OCI-LY7 (cell line): Measurements from ENCODE around the gene RCCD1. TPM values are rescaled to one million over a fixed set of nuclear protein-coding genes. Genes with fewer than 3 reads are reported as not detected.
"Not testable (repeated sequence)": the region's sequence is repeated elsewhere in the genome, so short reads cannot be mapped to it uniquely, and the experiment has no call there.

ENCODE experiments used
- BruUV-seq: library from RNA; stranded (reverse); fragments of 400-500 nt; replicated peaks from 2 replicates; lab custom pipeline; 2021; lab: Mats Ljungman, UMichigan
- CTCF ChIA-PET: fragments of 300-600 bp; sonication (Branson Sonifier 250); formaldehyde crosslinking; loops from one replicate; lab custom pipeline; 2022; ENCODE audit warnings: antibody characterized with exemption; ENCODE audit not compliant: unreplicated experiment; lab: Charles Lee
- POLR2A ChIA-PET: fragments of 300-600 bp; sonication (Branson Sonifier 250); formaldehyde crosslinking; loops from one replicate; lab custom pipeline; 2022; ENCODE audit warnings: antibody characterized with exemption; lab: Charles Lee
- DNase-seq: peaks from one replicate; pipeline ENCODE4 v3.0.0-alpha.2; 2015; ENCODE audit warnings: low spot score
- H2AFZ ChIP-seq: fragments of 200-600 bp; sonication (generic), shearing (Covaris generic); 2 replicates; pipeline ENCODE4 v1.6.1; 2014; ENCODE audit warnings: mild to moderate bottlenecking, antibody characterized with exemption, low read length, moderate library complexity
- H3K27ac ChIP-seq: fragments of 200-600 bp; sonication (generic); 2 replicates; pipeline ENCODE4 v1.5.1; 2014; ENCODE audit warnings: mixed run types, low read depth, mild to moderate bottlenecking, moderate library complexity, low read length, inconsistent platforms; ENCODE audit not compliant: poor library complexity, severe bottlenecking
- H3K36me3 ChIP-seq: fragments of 200-600 bp; sonication (generic); 2 replicates; pipeline ENCODE4 v1.6.1; 2014; ENCODE audit warnings: mild to moderate bottlenecking, antibody characterized with exemption, low read length, moderate library complexity, mixed read lengths; ENCODE audit not compliant: insufficient read depth
- H3K4me1 ChIP-seq: fragments of 200-600 bp; sonication (generic); 2 replicates; pipeline ENCODE4 v1.5.1; 2014; ENCODE audit warnings: mild to moderate bottlenecking, low read length; ENCODE audit not compliant: insufficient read depth, poor library complexity, severe bottlenecking
- H3K4me2 ChIP-seq: fragments of 200-600 bp; sonication (generic); 2 replicates; pipeline ENCODE4 v1.6.1; 2014; ENCODE audit warnings: mild to moderate bottlenecking, low read length
- H3K4me3 ChIP-seq: fragments of 200-600 bp; sonication (generic); 2 replicates; pipeline ENCODE4 v1.5.1; 2014; ENCODE audit warnings: mild to moderate bottlenecking, low read depth, low read length; ENCODE audit not compliant: poor library complexity, severe bottlenecking
- H3K79me2 ChIP-seq: fragments of 200-600 bp; sonication (generic); 2 replicates; pipeline ENCODE4 v1.6.1; 2016; ENCODE audit warnings: low read depth, mild to moderate bottlenecking, low read length, moderate library complexity, mixed read lengths; ENCODE audit not compliant: insufficient read depth
- H3K9me2 ChIP-seq: fragments of 200-600 bp; sonication (generic); 2 replicates; pipeline ENCODE4 v1.6.1; 2016; ENCODE audit warnings: mild to moderate bottlenecking, low read length, mixed read lengths; ENCODE audit not compliant: insufficient read depth
- H3K9me3 ChIP-seq: fragments of 200-600 bp; sonication (generic); 2 replicates; pipeline ENCODE4 v1.6.1; 2014; ENCODE audit warnings: mild to moderate bottlenecking, mixed run types, low read length, mixed read lengths
- H4K20me1 ChIP-seq: fragments of 200-600 bp; sonication (generic); 2 replicates; pipeline ENCODE4 v1.6.1; 2014; ENCODE audit warnings: mild to moderate bottlenecking, antibody characterized with exemption, low read length, moderate library complexity, mixed read lengths; ENCODE audit not compliant: insufficient read depth
- EZH2phosphoT487 ChIP-seq: fragments of 200-600 bp; sonication (generic); IDR thresholded peaks from 2 replicates; pipeline ENCODE4 v1.6.1; 2018; ENCODE audit warnings: low read depth, borderline replicate concordance, mild to moderate bottlenecking, mixed run types, antibody characterized with exemption, low read length, moderate library complexity, mixed read lengths
- intact Hi-C: fragments of 100-400 bp; cut with micrococcal nuclease; formaldehyde crosslinking; loops from one replicate; pipeline ENCODE4 v1.10.0; 2022; ENCODE audit not compliant: unreplicated experiment
- total RNA-seq, 2 experiments: library from RNA; depleted of rRNA in 1 of 2; stranded (reverse); fragments of >200 nt in 1 of 2; shearing (Covaris generic) in 1 of 2; gene quantifications; 2 replicates each; pipeline ENCODE4 v1.2.3, GENCODE V29; 2014 to 2022
- TF ChIP-seq, protein P1 (sequence below): fragments of 200-600 bp; sonication (generic); conservative IDR thresholded peaks from 2 replicates; pipeline ENCODE4 v1.5.1; 2014; ENCODE audit warnings: mild to moderate bottlenecking, antibody characterized with exemption, low read length, moderate library complexity, mixed read lengths

The RCCD1 gene
- total RNA-seq, 2 experiments from 2014 or later = 77.7 to 84.5 TPM

DNA sequence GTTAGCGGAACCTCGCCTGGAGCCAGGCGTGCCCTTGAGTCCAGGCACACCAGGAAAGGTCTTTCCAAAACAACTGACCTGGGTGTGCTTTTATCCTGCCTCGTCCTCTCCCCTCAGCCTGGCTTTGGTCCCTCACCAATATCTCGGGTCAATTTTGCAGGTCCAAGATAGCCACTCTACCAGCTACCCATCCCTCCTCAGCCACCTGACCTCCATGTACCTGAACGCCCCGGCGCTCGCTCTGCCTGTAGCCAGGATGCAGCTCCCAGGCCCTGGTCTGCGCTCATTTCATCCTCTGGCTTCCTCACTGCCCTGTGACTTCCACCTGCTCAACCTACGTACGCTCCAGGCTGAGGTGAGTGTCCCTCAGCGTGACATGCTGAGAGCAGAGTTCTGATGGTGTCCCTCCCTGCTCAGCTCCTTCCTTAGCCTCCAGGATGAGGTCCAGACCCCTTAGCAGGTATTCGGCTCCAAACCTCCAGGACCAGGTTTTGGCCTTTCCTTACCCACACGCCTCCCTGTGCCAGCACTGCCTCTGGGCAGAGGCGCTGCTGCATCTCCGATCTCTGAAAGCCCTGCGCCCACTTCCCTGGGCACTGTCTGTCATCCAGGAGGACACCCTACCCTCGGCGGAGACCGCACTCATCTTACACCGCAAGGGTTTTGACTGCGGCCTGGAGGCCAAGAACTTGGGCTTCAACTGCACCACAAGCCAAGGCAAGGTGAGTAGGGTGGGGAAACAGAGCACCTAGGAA, 36.5 kb upstream of the RCCD1 start:
- Histone ChIP-seq H3K9me3 (no peaks in the 10 kb centered on the region), H3K36me3 (no peaks in the 10 kb centered on the region), H2AFZ (no peak overlapping the region), H3K9me2 (no peaks in the 10 kb centered on the region), H3K27ac (no peak overlapping the region), H3K4me3 (no peak overlapping the region), H3K79me2 (no peaks in the 10 kb centered on the region), H3K4me1 (peaks cover 24% of the 10 kb centered on the region), H3K4me2 (no peak overlapping the region), H4K20me1 (no peaks in the 10 kb centered on the region)
- no TSS peak for BruUV-seq
- ChIA-PET POLR2A (interaction anchor here (0.6 to 1.4 kb wide), 3 partner anchors 12 to 134 kb away, joined by 3 read pairs; no protein-coding TSS in a partner anchor), CTCF (no interaction called here)
- no peak for DNase-seq
- intact Hi-C loops = no loop called here
- TF ChIP-seq, protein P1, sequence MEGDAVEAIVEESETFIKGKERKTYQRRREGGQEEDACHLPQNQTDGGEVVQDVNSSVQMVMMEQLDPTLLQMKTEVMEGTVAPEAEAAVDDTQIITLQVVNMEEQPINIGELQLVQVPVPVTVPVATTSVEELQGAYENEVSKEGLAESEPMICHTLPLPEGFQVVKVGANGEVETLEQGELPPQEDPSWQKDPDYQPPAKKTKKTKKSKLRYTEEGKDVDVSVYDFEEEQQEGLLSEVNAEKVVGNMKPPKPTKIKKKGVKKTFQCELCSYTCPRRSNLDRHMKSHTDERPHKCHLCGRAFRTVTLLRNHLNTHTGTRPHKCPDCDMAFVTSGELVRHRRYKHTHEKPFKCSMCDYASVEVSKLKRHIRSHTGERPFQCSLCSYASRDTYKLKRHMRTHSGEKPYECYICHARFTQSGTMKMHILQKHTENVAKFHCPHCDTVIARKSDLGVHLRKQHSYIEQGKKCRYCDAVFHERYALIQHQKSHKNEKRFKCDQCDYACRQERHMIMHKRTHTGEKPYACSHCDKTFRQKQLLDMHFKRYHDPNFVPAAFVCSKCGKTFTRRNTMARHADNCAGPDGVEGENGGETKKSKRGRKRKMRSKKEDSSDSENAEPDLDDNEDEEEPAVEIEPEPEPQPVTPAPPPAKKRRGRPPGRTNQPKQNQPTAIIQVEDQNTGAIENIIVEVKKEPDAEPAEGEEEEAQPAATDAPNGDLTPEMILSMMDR = no peak
- no peak for TF ChIP-seq EZH2phosphoT487

DNA sequence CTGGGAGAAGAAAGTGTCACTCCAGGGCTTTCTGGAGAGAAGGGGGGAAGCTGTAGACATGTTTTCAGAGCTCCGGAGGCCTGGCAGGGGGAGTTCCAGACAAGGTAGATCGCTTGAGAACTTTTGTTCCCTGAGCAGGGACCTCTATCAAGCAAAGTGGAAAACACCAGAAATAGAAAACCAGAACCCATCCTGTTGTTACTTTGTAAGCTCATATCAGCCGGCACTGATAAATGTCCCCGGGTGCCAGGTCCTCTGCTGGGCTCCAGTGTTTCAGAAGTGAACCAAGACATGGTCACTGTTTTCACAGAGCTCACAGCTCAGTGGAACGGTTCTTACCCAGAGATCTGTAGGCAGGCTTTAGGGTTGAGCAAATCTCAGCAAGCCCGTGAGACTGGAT, 35.8 kb upstream of the RCCD1 start:
- H3K9me3 ChIP-seq = no peaks in the 10 kb centered on the region
- H3K79me2 ChIP-seq = no peaks in the 10 kb centered on the region
- no peaks in the 10 kb centered on the region for H3K9me2 ChIP-seq
- BruUV-seq = no TSS peak
- no peak for DNase-seq
- no peak overlapping the region for H3K27ac ChIP-seq
- POLR2A ChIA-PET = interaction anchor here (1.2 kb wide), 1 partner anchor 13 kb away, joined by 3 read pairs; no protein-coding TSS in a partner anchor
- H3K4me1 ChIP-seq = peaks cover 24% of the 10 kb centered on the region
- no peak overlapping the region for H3K4me3 ChIP-seq
- CTCF ChIA-PET = no interaction called here
- intact Hi-C loops = no loop called here
- no peaks in the 10 kb centered on the region for H3K36me3 ChIP-seq
- no peaks in the 10 kb centered on the region for H4K20me1 ChIP-seq
- H3K4me2 ChIP-seq = no peak overlapping the region
- TF ChIP-seq EZH2phosphoT487 = no peak
- TF ChIP-seq, protein P1 = no peak
- H2AFZ ChIP-seq = no peak overlapping the region

DNA sequence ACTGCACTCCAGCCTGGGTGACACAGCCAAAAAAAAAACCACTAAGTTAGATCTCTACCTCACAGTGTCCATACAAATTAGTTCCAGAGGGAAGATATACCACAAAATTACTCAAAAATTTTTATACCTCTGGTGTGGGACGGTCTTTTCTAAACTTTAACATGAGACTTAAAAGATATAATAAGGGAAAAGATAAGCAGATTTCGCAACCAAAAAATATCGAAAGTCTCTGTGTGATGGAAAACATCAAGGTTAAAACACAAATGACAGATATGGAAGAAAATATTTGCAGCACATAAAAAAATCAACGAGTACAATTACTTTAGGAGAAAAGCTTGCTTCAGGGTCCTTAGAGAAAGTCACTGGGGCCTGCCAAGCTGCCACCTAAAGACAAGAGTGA, 32.8 kb upstream of the RCCD1 start:
- no TSS peak for BruUV-seq

DNA sequence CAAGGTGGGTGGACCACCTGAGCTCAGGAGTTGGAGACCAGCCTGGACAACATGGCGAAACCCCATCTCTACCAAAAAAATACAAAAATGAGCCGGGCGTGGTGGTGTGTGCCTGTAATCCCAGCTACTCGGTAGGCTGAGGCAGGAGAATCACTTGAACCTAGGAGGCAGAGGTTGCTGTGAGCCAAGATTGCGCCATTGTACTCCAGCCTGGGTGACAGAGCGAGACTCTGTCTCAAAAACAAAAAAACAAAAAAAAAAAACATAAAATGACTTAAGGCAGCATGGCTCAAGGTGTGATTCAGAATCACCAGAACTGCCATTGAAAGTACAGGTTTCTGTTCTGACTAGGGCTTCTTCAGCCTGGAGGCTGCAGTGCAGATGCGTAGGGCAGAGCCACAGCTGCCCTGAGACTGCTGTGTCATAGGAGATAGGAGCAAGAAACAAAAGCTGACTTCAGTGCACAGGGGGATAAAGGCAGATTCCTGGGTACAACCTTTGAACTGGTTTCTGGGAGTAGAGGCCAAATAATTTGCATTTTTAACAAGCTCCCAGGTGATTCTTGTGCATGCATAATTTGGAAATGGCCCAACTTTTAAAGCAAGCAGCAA, 31.9 kb upstream of the RCCD1 start:
- CTCF ChIA-PET, H3K9me3 ChIP-seq, H3K4me3 ChIP-seq, H3K27ac ChIP-seq, H3K9me2 ChIP-seq, H2AFZ ChIP-seq, BruUV-seq, H3K36me3 ChIP-seq, H4K20me1 ChIP-seq, H3K79me2 ChIP-seq, DNase-seq, H3K4me1 ChIP-seq, H3K4me2 ChIP-seq, intact Hi-C loops: not testable (repeated sequence)
- POLR2A ChIA-PET = interaction anchor here (0.6 to 1.4 kb wide), 3 partner anchors 10 to 153 kb away, joined by 3 to 7 read pairs (median 3); partner anchors contain the start of gene HDDC3

More for the DNA sequence above, 32.8 kb upstream of the RCCD1 start:
- H4K20me1 ChIP-seq = no peaks in the 10 kb centered on the region
- DNase-seq = no peak
- intact Hi-C loops = no loop called here
- H3K9me3 ChIP-seq = no peaks in the 10 kb centered on the region
- H3K79me2 ChIP-seq = no peaks in the 10 kb centered on the region
- H3K9me2 ChIP-seq = no peaks in the 10 kb centered on the region
- H3K4me2 ChIP-seq = no peak overlapping the region
- H3K4me3 ChIP-seq = no peak overlapping the region
- no peak overlapping the region for H2AFZ ChIP-seq
- H3K4me1 ChIP-seq = peaks cover under 1% of the 10 kb centered on the region
- ChIA-PET CTCF (no interaction called here), POLR2A (interaction anchor here (0.6 to 1.4 kb wide), 2 partner anchors 10 to 665 kb away, joined by 3 to 7 read pairs; partner anchors contain the start of gene HDDC3)
- no peak overlapping the region for H3K27ac ChIP-seq
- TF ChIP-seq EZH2phosphoT487 = no peak
- TF ChIP-seq, protein P1 = no peak
- no peaks in the 10 kb centered on the region for H3K36me3 ChIP-seq
